Activated CD8-positive, alpha-beta memory T cell treated with anti-CD3 and anti-CD28 coated beads for 24 hours (primary cell): ENCODE data around the gene CYP2D6.
"Not testable (repeated sequence)": the region's sequence is repeated elsewhere in the genome, so short reads cannot be mapped to it uniquely, and the experiment has no call there.

Experiments
- DNase-seq: peaks from one replicate; pipeline ENCODE4 v3.0.0-alpha.2; 2020

The CYP2D6 gene

GRCh38 chr22:42131562-42131961 is 952 bp upstream of the CYP2D6 start:
- DNase-seq: no peak

DNA sequence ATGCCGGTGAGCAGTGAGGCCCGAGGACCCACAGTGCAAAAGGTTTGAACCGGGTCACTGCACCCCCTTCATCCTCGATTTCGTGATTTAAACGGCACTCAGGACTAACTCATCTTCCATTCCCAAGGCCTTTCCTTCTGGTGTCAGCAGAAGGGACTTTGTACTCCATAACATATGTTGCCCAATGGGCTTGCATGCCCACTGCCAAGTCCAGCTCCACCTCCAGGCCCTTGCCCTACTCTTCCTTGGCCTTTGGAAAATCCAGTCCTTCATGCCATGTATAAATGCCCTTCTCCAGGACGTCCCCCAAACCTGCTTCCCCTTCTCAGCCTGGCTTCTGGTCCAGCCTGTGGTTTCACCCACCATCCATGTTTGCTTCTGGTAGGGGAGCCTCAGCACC is 428 bp downstream of the CYP2D6 start:
- DNase-seq: not testable (repeated sequence)

DNA sequence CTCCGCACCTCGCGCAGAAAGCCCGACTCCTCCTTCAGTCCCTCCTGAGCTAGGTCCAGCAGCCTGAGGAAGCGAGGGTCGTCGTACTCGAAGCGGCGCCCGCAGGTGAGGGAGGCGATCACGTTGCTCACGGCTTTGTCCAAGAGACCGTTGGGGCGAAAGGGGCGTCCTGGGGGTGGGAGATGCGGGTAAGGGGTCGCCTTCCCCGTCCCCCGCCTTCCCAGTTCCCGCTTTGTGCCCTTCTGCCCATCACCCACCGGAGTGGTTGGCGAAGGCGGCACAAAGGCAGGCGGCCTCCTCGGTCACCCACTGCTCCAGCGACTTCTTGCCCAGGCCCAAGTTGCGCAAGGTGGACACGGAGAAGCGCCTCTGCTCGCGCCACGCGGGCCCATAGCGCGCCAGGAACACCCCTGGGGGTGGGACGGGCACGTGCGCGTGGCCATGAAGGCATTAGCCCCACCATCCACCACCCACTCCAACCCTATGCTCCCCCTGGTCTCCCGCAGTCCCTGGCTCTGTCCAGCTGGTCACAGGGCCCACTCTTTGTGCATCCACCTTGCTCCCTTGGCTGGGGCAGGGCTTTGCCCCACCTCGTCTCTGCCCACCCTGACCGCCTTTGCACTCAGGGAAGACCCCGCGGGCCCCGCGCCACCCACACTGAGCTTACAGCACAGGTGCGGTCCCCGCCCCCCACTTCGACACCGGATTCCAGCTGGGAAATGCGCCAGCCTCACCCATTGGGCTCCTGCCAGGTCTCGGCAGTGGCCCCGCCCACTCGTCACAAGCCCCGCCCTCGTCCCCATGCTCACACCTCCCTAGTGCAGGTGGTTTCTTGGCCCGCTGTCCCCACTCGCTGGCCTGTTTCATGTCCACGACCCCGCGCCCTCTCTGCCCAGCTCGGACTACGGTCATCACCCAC is 1.6 kb downstream of the CYP2D6 start:
- DNase-seq: not testable (repeated sequence)

GRCh38 chr22:42128007-42128406 is 2.6 kb downstream of the CYP2D6 start:
- DNase-seq: not testable (repeated sequence)

DNA sequence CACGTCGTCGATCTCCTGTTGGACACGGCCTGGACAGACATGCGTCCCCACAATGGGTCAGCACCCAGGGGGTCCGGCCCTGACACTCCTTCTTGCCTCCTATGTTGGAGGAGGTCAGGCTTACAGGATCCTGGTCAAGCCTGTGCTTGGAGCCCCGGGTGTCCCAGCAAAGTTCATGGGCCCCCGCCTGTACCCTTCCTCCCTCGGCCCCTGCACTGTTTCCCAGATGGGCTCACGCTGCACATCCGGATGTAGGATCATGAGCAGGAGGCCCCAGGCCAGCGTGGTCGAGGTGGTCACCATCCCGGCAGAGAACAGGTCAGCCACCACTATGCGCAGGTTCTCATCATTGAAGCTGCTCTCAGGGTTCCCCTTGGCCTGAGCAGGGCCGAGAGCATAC is 3.0 kb downstream of the CYP2D6 start:
- no peak for DNase-seq

DNA sequence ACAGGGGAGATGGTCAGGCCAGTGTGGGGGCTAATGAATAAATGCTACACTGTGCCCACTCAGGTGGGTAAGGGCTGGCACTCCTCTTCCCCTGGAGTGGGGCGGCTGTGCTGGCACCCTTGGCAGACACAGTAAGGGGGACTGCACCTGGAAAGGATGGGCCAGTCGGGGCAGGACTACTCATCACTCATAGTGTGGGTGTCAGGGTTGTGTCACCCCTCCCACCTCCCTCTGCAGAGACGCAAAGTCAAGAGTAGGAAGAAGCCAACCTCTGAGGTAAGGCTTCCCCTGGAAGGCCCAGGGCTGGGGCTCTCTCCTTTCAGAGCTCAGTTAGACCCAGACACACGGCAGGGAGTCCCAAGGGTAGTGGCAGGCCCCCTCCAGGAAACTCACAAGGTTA is 7.1 kb downstream of the CYP2D6 start:
- not testable (repeated sequence) for DNase-seq

DNA sequence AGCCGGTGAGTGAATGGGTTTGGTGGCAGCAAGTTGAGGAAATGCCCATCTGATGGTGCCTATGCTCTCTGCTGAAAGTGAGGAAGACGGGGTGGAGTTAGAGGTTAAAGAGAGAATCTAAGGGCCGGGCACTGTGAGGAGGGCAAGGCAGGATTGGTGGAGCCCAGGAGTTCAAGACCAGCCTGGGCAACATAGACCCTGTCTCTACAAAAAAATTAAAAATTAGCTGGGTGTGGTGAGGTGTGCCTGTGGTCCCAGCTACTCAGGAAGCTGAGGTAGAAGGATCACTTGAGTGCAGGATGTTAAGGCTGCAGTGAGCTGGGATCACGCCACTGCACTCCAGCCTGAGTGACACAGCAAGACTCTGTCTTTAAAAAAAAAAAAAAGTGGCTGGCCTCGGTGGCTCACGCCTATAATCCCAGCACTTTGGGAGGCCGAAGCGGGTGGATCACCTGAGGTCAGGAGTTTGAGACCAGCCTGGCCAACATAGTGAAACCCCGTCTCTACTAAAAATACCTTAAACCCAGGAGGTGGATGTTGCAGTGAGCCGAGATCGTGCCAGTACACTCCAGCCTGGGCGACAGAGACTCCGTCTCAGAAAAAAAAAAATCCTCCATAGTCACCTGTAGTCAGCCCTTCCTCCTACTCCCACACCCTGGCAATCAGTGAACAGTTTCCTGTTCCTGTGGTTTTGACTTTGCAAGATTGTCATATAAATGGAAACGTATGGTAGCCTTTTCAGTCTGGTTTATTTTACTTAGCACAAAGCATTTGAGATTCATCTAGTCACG is 10.2 kb downstream of the CYP2D6 start:
- DNase-seq: peak; percentile 69

- no peak for DNase-seq
Observed at GRCh38 chr22:42116848-42117424, 13.7 kb downstream of the CYP2D6 start.

DNA sequence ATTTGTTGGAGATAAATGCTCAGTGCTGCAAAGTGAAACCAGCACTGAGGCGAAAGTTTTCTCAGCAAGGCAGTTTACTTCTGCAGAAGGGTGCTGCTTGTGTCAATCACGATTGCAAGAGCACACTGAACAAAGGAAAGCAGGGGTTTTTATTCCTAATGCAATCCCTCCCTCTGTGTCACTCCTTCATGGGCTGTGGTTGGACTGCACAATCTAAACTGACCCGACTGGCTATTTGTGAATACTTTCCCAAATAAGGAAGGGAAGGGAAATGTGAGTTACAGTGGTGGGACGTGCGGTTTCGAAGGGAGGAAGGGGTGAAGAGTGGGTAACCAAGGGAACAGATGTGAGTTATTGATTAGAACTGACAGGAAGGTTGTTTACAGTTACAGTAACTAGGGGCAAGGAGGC is 15.2 kb downstream of the CYP2D6 start:
- not testable (repeated sequence) for DNase-seq

DNA sequence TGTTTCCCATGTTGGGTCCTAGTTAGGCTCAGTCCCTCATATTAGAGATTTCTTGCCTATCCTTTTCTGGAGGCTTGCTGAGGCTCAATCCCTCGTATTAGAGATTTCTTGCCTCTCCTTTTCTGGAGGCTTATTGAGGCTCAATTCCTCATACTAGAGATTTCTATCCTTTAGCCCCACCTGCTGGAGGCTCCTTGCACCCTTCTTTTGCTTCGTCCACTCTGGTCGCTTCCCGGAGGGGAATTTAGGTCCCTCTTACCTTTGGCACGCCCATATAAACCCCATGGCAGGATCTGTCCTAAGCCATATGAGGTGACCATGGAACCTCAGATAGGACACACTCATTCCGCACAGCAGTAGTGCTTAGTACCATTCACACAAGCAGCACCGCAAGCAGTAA is 15.9 kb downstream of the CYP2D6 start:
- DNase-seq: no peak

- DNase-seq: not testable (repeated sequence)
Observed at GRCh38 chr22:42112793-42113192, 17.8 kb downstream of the CYP2D6 start.

DNA sequence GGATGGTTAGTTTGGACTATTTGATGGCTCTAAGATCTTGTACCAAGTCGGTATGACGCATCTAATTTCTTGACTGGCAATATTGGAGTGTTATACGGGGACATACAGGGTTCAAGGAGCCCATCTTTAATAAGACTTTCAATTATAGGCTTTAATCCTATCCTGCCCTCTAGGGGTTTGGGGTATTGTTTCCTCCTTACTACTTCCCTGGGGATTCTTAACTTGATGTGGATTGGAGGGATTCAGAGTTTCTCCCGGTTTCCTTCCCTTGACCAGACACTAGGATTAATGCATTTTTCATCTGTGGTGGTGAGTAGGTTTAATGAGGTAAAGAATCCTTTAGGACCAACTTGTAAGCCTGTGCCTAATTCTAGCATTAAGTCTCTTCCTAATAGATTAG is 18.8 kb downstream of the CYP2D6 start:
- DNase-seq: no peak

GRCh38 chr22:42108848-42109247 is 21.8 kb downstream of the CYP2D6 start:
- DNase-seq: no peak

GRCh38 chr22:42104332-42104860 is 26.2 kb downstream of the CYP2D6 start:
- DNase-seq: not testable (repeated sequence)

- DNase-seq: no peak
Observed at GRCh38 chr22:42101199-42101598, 29.4 kb downstream of the CYP2D6 start.

DNA sequence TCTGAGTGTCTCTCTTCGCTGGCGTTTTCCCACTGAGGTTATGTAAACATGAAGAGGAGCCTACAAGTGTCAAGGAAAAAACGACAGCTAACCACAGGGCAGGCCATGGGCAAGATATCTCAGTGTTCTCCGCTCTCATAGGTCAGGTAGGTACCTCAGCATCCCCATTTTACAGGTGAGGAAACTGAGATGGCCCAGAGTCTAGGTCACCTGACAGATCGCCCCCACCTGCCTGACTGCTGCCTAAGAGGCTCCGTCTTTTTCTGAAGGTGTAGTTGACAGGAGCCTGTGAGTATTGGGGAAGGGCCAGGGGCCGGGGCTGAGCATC is 39.2 kb downstream of the CYP2D6 start:
- DNase-seq: no peak

DNA sequence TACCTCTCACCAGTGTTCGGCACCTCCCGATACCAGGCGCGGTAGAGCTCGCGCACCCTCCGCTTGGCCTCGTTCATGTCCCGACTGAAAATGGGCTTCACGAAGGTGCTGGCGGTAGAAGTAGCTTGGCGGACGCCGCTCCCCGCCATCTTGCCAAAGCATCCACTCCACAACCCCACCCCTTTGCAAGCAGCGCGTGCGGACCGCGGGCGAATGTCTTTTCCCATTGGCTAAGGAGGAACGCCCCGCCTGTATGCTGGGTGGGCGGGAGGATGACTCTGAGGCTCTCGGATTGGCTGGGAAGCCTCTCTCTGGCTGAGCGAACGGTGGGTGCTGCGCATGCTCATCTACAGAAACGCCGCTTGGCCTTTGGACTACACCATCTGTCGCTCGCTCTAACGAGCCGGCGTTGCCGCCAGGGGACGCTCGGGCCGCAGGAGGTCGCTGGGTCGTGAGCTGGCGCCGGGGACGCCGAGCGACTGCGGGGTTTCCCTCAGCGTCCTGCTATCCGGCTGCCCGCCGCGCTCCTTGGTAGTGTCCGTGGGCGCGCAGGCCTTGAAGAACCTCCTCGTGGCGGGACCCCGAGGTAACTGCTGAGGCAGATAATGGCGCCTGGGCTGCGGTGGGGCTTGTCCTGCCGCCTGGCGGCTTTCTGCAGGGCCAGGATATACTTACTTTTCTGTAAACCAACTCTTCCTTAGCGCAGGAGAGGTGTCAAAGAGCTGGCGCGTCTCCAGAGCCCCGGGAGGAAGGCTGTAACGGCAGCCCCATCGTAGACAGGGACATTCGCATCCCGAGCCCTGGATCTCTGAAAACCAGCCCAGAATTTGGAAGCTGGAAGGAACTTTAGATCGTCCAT is 39.8 kb downstream of the CYP2D6 start, which contains the start of gene NDUFA6:
TSS of gene NDUFA6 (minus strand) at position 177 of the 859 bp plus-strand sequence. CDS start at position 149, 28 bp downstream.
- peak; percentile 97 for DNase-seq

- DNase-seq: no peak
Observed at GRCh38 chr22:42086051-42086450, 44.6 kb downstream of the CYP2D6 start.

GRCh38 chr22:42084874-42085273 is 45.7 kb downstream of the CYP2D6 start:
- DNase-seq: no peak

DNA sequence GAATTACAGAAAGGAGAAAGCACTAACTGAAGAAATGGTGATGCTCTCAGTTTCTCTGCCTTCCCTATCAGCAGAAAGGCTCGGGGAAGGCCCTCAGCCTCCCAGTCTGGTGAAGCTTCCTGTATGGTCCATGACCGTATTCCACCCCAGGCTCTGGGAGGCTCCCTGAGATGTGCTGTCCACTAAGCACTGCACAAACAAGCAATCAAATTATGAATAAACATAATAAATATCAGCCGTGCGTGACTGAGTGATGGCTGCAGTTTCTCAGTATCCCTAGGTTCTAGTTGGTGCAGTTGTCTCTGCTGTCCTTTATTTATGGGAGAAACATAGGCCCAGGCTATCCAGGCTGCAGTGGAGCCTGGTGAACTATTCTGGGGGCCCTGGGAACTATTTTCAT is 47.5 kb downstream of the CYP2D6 start:
- no peak for DNase-seq

DNA sequence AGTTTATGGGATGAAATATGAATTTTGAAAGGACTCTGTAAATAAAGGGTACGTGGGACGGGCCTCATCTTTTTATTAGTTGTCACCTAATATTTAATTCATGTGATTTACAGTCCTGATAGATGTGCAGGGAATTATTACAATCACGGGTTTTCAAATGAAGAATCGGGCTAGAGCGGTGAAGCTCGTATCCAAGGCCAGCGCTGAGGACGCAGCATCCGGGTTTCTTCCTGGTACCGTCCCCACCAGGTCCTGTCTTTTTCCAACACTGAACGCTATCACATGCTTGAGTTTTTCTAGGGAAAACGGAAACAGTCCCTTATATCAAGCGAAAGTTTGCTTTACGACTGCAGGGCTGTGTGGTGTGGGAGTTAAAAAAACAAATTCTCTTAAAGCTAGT is 50.3 kb downstream of the CYP2D6 start:
- peak; percentile 60 for DNase-seq
